ENCODE measurements around the gene CDC37L1. TPM values are rescaled to one million over a fixed set of nuclear protein-coding genes. Genes with fewer than 3 reads are reported as not detected.
"Not testable (repeated sequence)": the region's sequence is repeated elsewhere in the genome, so short reads cannot be mapped to it uniquely, and the experiment has no call there.

The CDC37L1 gene
- polyA plus RNA-seq, 1 donor = 18.5 TPM

GRCh38 chr9:4754530-4754929 is 75.2 kb downstream of the CDC37L1 start:
- not testable (repeated sequence) for DNase-seq

GRCh38 chr9:4755026-4755609 is 75.7 kb downstream of the CDC37L1 start:
- no peak for DNase-seq

GRCh38 chr9:4756420-4756819 is 77.1 kb downstream of the CDC37L1 start:
- peak; percentile 33 for DNase-seq

Other genes with a start within 250 kb of the CDC37L1 start
- gene SLC1A1, start 189.1 kb upstream of the CDC37L1 start, polyA plus RNA-seq (ENCODE audit: insufficient read length) = 20.7 TPM
- 17.8 TPM for gene PLPP6, start 17.3 kb upstream of the CDC37L1 start, polyA plus RNA-seq (ENCODE audit: insufficient read length)
- 5.3 TPM for gene SPATA6L, start 13.1 kb upstream of the CDC37L1 start, polyA plus RNA-seq (ENCODE audit: insufficient read length)
- 116 TPM for gene AK3, start 61.6 kb downstream of the CDC37L1 start, polyA plus RNA-seq (ENCODE audit: insufficient read length)
- gene RCL1, start 113.4 kb downstream of the CDC37L1 start, polyA plus RNA-seq (ENCODE audit: insufficient read length) = 20.2 TPM